Activated B cell treated with CpG ODN at 0.5 μM for 24 hours (primary cell): ENCODE measurements around the gene MED12L. TPM values are rescaled to one million over a fixed set of nuclear protein-coding genes. Genes with fewer than 3 reads are reported as not detected.

Experiments used
- ATAC-seq: fragments of 200-7000 bp; cut with Tn5 transposase; one replicate; pipeline ENCODE4 v1.10.0; 2021; ENCODE audit warnings: low read depth, mild to moderate bottlenecking, moderate library complexity
- CTCF ChIA-PET: fragments of 350-600 bp; sonication (Branson Sonifier 250); formaldehyde crosslinking; loops from one replicate; lab custom pipeline; 2021; ENCODE audit warnings: antibody characterized with exemption; lab: Charles Lee
- POLR2A ChIA-PET: fragments of 350-600 bp; sonication (Branson Sonifier 250); formaldehyde crosslinking; loops from one replicate; lab custom pipeline; 2021; ENCODE audit warnings: antibody characterized with exemption; lab: Charles Lee
- DNase-seq: peaks from one replicate; pipeline ENCODE4 v3.0.0; 2022
- H3K27ac Mint-ChIP-seq: one replicate; pipeline ENCODE4 v1.8.0; 2020; ENCODE audit warnings: mixed read lengths
- H3K27me3 Mint-ChIP-seq: one replicate; pipeline ENCODE4 v1.8.0; 2021; ENCODE audit warnings: mixed read lengths
- H3K36me3 Mint-ChIP-seq: one replicate; pipeline ENCODE4 v1.8.0; 2021; ENCODE audit warnings: low read depth, mixed read lengths
- H3K4me1 Mint-ChIP-seq: one replicate; pipeline ENCODE4 v1.8.0; 2021; ENCODE audit warnings: mixed read lengths
- H3K4me3 Mint-ChIP-seq: one replicate; pipeline ENCODE4 v1.8.0; 2020; ENCODE audit warnings: mild to moderate bottlenecking, mixed read lengths
- H3K9me3 Mint-ChIP-seq: one replicate; pipeline ENCODE4 v1.8.0; 2020; ENCODE audit warnings: mixed read lengths
- intact Hi-C: fragments of 100-400 bp; cut with micrococcal nuclease; formaldehyde crosslinking; loops from one replicate; pipeline ENCODE4 v1.15.1; 2024
- total RNA-seq: library from RNA; stranded (reverse); gene quantifications from 2 replicates; pipeline ENCODE4 v1.2.3, GENCODE V29; 2022
- TF ChIP-seq, protein P1 (sequence below): fragments of 200-600 bp; IDR thresholded peaks from one replicate; pipeline ENCODE4 v1.8.0; 2022; ENCODE audit warnings: antibody characterized with exemption, mild to moderate bottlenecking

Gene MED12L
- total RNA-seq, 1 donor from 2014 or later: 1.5 TPM

DNA sequence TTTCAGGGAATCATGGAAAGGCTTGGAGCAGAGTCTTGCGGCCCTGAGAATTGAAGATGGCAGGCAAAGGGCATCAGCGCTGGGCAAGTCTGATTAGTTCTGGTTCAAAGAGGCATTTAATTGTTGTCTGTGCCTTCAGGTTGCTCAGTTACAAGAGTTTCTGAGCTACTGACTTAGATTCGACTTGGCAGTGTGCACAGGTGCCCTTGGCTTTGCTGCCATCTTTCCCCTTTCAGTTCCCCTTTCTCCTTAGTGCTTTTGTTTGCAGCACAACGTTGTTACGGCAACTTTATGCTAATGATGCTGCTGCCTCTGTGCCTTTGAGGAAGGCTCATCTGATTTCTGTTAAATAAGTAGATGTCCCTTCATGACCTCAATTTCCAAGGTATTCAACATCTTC lies 180.4 kb downstream of the MED12L start:
- POLR2A ChIA-PET: interaction anchor here (1.0 to 2.2 kb wide), 5 partner anchors 10 to 857 kb away, joined by 3 to 16 read pairs (median 4); partner anchors contain the start of gene P2RY14
- DNase-seq (peak; percentile 44), ATAC-seq (peak; percentile 87)
- no peaks in the 10 kb centered on the region for H3K9me3 Mint-ChIP-seq
- TF ChIP-seq, protein P1, sequence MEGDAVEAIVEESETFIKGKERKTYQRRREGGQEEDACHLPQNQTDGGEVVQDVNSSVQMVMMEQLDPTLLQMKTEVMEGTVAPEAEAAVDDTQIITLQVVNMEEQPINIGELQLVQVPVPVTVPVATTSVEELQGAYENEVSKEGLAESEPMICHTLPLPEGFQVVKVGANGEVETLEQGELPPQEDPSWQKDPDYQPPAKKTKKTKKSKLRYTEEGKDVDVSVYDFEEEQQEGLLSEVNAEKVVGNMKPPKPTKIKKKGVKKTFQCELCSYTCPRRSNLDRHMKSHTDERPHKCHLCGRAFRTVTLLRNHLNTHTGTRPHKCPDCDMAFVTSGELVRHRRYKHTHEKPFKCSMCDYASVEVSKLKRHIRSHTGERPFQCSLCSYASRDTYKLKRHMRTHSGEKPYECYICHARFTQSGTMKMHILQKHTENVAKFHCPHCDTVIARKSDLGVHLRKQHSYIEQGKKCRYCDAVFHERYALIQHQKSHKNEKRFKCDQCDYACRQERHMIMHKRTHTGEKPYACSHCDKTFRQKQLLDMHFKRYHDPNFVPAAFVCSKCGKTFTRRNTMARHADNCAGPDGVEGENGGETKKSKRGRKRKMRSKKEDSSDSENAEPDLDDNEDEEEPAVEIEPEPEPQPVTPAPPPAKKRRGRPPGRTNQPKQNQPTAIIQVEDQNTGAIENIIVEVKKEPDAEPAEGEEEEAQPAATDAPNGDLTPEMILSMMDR: no peak
- peaks cover 7% of the 10 kb centered on the region for H3K36me3 Mint-ChIP-seq
- CTCF ChIA-PET: interaction anchor here (0.6 to 4.6 kb wide), 5 partner anchors 8 to 98 kb away, joined by 3 to 24 read pairs (median 17); partner anchors contain the start of gene P2RY14
- peak overlapping the region; percentile 98 for H3K27ac Mint-ChIP-seq
- H3K4me1 Mint-ChIP-seq: peaks cover 66% of the 10 kb centered on the region
- H3K4me3 Mint-ChIP-seq: peak overlapping the region; percentile 60
- intact Hi-C loops: loop anchor here (1.0 to 10.0 kb wide), 8 partner anchors 10 to 1896 kb away; partner anchors contain the start of genes EIF2A, RAP2B and SERP1
- no peaks in the 10 kb centered on the region for H3K27me3 Mint-ChIP-seq

DNA sequence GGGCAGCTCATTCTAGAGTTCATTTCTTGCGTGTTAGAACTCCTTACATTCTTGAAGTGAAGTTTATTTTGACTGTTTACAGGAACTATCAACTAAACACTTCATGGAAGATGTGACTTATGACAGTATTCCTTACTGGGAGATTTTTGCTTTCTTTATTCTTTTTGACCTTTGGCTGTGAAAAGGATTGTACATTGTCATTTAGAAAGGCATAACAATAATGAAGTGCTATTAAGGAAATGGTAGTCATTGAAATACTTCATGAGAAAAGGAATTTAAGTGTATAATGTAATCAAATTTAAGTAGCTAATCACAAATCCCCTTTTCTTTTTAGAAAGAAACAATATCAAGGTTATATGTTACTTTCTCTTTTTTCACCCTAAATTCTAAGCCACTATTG lies 181.6 kb downstream of the MED12L start:
- H3K27ac Mint-ChIP-seq: peak overlapping the region; percentile 98
- CTCF ChIA-PET: interaction anchor here (3.2 to 4.6 kb wide), 3 partner anchors 11 to 39 kb away, joined by 17 to 24 read pairs (median 17); partner anchors contain the start of gene P2RY14
- DNase-seq (no peak), ATAC-seq (no peak)
- H3K9me3 Mint-ChIP-seq: no peaks in the 10 kb centered on the region
- intact Hi-C loops: loop anchor here (2.0 to 10.0 kb wide), 3 partner anchors 668 to 1895 kb away; partner anchors contain the start of gene RAP2B
- POLR2A ChIA-PET: interaction anchor here (1.0 to 2.9 kb wide), 8 partner anchors 8 to 859 kb away, joined by 3 to 16 read pairs (median 6); partner anchors contain the start of genes P2RY14 and SIAH2
- H3K36me3 Mint-ChIP-seq: peaks cover 6% of the 10 kb centered on the region
- H3K4me1 Mint-ChIP-seq: peaks cover 74% of the 10 kb centered on the region
- TF ChIP-seq, protein P1: no peak
- no peak overlapping the region for H3K4me3 Mint-ChIP-seq
- H3K27me3 Mint-ChIP-seq: no peaks in the 10 kb centered on the region

DNA sequence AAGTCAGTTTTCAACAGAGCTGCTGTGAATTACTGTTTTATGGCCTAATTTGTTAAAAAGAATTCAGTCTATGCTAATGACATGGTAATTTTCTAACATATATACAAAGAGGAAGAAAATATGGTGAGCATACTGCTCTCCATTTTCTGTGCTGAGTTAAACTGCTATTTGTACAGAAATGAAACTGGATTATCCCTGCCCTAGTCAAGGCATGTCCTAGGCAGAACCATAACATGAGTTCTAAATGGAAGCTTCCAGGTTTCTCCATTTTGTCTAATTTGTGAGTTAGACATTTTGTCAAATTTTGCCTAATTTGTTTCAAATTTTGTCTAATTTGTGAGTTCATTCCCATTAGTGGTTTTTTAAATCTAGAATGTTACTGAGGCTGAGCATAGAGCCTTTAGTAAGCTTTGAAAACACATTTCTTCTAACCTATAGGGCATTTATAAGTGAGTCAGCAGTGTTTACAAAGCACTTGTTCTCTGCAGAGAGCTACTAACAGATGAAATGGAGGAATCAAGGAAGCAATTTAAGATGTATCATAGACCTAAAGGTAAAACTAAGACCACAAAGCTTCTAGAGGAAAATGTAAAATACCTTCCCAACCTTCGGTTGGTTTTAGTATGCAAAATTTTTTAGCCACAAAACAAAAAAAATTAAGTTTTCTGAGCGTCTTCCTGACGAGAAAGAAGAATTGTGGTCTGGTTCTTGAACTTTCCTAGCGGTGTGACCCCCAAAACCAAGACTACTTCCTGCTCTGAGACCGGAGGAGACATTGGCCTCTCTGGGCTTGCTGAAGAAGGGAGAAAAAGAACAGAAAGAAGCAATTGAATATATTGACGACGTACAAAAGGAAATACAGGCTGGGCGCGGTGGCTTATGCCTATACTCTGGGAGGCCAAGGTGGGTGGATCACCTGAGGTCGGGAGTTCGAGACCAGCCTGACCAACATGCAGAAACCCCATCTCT lies 183.1 kb downstream of the MED12L start:
- ChIA-PET CTCF (interaction anchor here (1.2 to 4.6 kb wide), 4 partner anchors 9 to 41 kb away, joined by 3 to 24 read pairs (median 17); partner anchors contain the start of gene P2RY14), POLR2A (interaction anchor here (0.6 to 2.9 kb wide), 6 partner anchors 7 to 507 kb away, joined by 3 to 11 read pairs (median 6); partner anchors contain the start of genes P2RY14 and SIAH2)
- Mint-ChIP-seq H3K9me3 (no peaks in the 10 kb centered on the region), H3K27ac (peak overlapping the region; percentile 90), H3K36me3 (no peaks in the 10 kb centered on the region), H3K4me3 (peak overlapping the region; percentile 57), H3K4me1 (peaks cover 77% of the 10 kb centered on the region), H3K27me3 (no peaks in the 10 kb centered on the region)
- ATAC-seq (no peak), DNase-seq (no peak)
- TF ChIP-seq, protein P1: no peak
- intact Hi-C loops: loop anchor here (5.0 to 10.0 kb wide), 2 partner anchors 1246 to 1894 kb away; partner anchors contain the start of gene RAP2B

DNA sequence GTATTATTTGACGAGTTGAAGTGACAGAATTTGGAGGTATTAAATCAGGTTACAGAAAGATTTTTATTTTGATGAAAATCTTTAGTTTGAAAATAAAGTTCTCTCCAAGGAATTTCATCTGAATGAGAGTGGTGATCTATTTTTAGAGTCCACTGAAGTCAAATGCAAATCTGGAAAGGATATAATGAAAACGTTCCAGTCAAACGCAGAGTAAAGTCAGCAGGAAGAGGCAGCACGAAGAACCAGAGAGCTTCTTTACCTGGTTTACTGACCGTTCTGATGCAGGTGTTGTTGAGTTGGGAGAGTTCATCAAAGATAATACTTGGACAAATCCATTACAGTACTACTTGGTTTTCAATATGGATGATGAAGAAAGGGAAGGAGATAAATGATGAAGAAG lies 184.2 kb downstream of the MED12L start:
- peak overlapping the region; percentile 90 for H3K27ac Mint-ChIP-seq
- H3K4me1 Mint-ChIP-seq: peaks cover 76% of the 10 kb centered on the region
- no peaks in the 10 kb centered on the region for H3K9me3 Mint-ChIP-seq
- TF ChIP-seq, protein P1: no peak
- intact Hi-C loops: loop anchor here (5.0 to 10.0 kb wide), 4 partner anchors 865 to 1893 kb away; partner anchors contain the start of genes RAP2B and TSC22D2
- POLR2A ChIA-PET: interaction anchor here (0.7 to 2.9 kb wide), 2 partner anchors 10 to 723 kb away, joined by 4 to 11 read pairs; partner anchors contain the start of genes EIF2A and P2RY14
- no peak overlapping the region for H3K4me3 Mint-ChIP-seq
- H3K27me3 Mint-ChIP-seq: no peaks in the 10 kb centered on the region
- DNase-seq (no peak), ATAC-seq (no peak)
- no peaks in the 10 kb centered on the region for H3K36me3 Mint-ChIP-seq
- CTCF ChIA-PET: no interaction called here
